HepG2 (cell line): ENCODE data around the gene VPS4A. TPM values are rescaled to one million over a fixed set of nuclear protein-coding genes. Genes with fewer than 3 reads are reported as not detected.

ENCODE experiments used
- AGO2 ChIP-seq: fragments of 200-400 bp; formaldehyde crosslinking; optimal IDR thresholded peaks from 2 replicates; pipeline ENCODE3; 2017; ENCODE audit warnings: mild to moderate bottlenecking, low read depth, low read length, moderate library complexity
- ARNTL ChIP-seq: sonication (generic); formaldehyde crosslinking; IDR thresholded peaks from 2 replicates; pipeline ENCODE4 v1.4.0; 2020; ENCODE audit warnings: mild to moderate bottlenecking, missing genetic modification reagents
- ELF4 ChIP-seq: sonication (generic); formaldehyde crosslinking; IDR thresholded peaks from 2 replicates; pipeline ENCODE4 v1.5.0; 2020; ENCODE audit warnings: missing genetic modification reagents, mild to moderate bottlenecking, moderate library complexity, borderline replicate concordance
- FOXO4 ChIP-seq: sonication (generic); formaldehyde crosslinking; conservative IDR thresholded peaks from 2 replicates; pipeline ENCODE4 v1.8.1; 2023; ENCODE audit warnings: missing genetic modification reagents
- POLR2A ChIP-seq, 2 experiments: IDR thresholded peaks; 2 replicates each; pipeline ENCODE4 v1.6.1; 2011; ENCODE audit warnings: low read depth in 2 of 2, low read length in 2 of 2, mild to moderate bottlenecking in 1 of 2, moderate library complexity in 1 of 2; ENCODE audit not compliant: insufficient read depth in 1 of 2
- RBM22 ChIP-seq: fragments of 200-400 bp; formaldehyde crosslinking; optimal IDR thresholded peaks from 2 replicates; pipeline ENCODE3; 2017; ENCODE audit warnings: mild to moderate bottlenecking, low read length, moderate library complexity
- RBM39 ChIP-seq: fragments of 200-400 bp; formaldehyde crosslinking; IDR thresholded peaks from one replicate; pipeline ENCODE4 v1.6.1; 2018; ENCODE audit warnings: antibody characterized with exemption, mild to moderate bottlenecking, low read depth, low read length; ENCODE audit not compliant: poor library complexity, severe bottlenecking
- ZFP82 ChIP-seq: sonication (generic); formaldehyde crosslinking; IDR thresholded peaks from 2 replicates; pipeline ENCODE4 v1.5.1; 2020; ENCODE audit warnings: mild to moderate bottlenecking, missing genetic modification reagents, borderline replicate concordance
- ZFX ChIP-seq: sonication (generic); formaldehyde crosslinking; IDR thresholded peaks from 2 replicates; pipeline ENCODE4 v1.4.0; 2020; ENCODE audit warnings: mild to moderate bottlenecking, low read depth, missing genetic modification reagents, moderate library complexity
- ZNF687 ChIP-seq: sonication (generic); formaldehyde crosslinking; IDR thresholded peaks from 2 replicates; pipeline ENCODE4 v1.5.1; 2020; ENCODE audit warnings: mild to moderate bottlenecking, missing genetic modification reagents, moderate library complexity
- ZSCAN29 ChIP-seq: sonication (generic); formaldehyde crosslinking; conservative IDR thresholded peaks from 2 replicates; pipeline ENCODE4 v1.4.0; 2020; ENCODE audit warnings: mild to moderate bottlenecking, missing genetic modification reagents
- polyA plus RNA-seq, 8 experiments: library from polyadenylated mRNA; depleted of rRNA in 3 of 8; stranded (reverse) in 7 of 8; unstranded in 1 of 8; fragments of >200 nt; fragmentation: Illumina TruSeq in 4 of 8; extraction: Trizol in 4 of 8; gene quantifications; 2 replicates each; pipeline versions ENCODE4 v1.2.1 to v1.2.3, GENCODE V29; 2011 to 2016; ENCODE audit warnings: low read depth in 4 of 8, missing spikeins in 1 of 8, mixed read lengths in 1 of 8; ENCODE audit not compliant: insufficient read depth in 1 of 8
- total RNA-seq, 5 experiments: library from RNA; depleted of rRNA; stranded (reverse); fragments of >200 nt; fragmentation: Illumina TruSeq; extraction: Trizol; gene quantifications; 2 replicates each; pipeline ENCODE4 v1.2.3, GENCODE V29; 2016; ENCODE audit warnings: low read depth in 1 of 5

Gene VPS4A
- total and polyA plus RNA-seq, 2 of the 13 experiments (the other 11 are each of a cell fraction or from before 2014, with no cell fraction given) = 13.2 to 27.9 TPM

- TF ChIP-seq RBM22 (peak; percentile 30), ZSCAN29 (CRISPR knock-in tag) (no peak), FOXO4 (0 out of 2 replicates have a peak, but pooled peaks have one; percentile 87), RBM39 (peak; percentile 3), ZNF687 (CRISPR knock-in tag) (0 out of 2 replicates have a peak, but pooled peaks have one; percentile 20), ARNTL (no peak), ZFX (CRISPR knock-in tag) (0 out of 2 replicates have a peak, but pooled peaks have one; percentile 8), AGO2 (peak; percentile 88), POLR2A (IDR thresholded peaks at IDR 0.05; ENCODE audit: insufficient read depth in 1 of 2, low read depth in 2 of 2, low read length in 2 of 2) (peak in 1 of 2 experiments; percentile 8; a peak in 1 of 4 replicates), ZFP82 (no peak), ELF4 (CRISPR knock-in tag) (no peak)
- TF ChIP-seq, all 625 proteins: peak for 15
Observed at GRCh38 chr16:69324013-69324531, 12.9 kb downstream of the VPS4A start (continued).
